Measurements from ENCODE around the gene INHA. TPM values are rescaled to one million over a fixed set of nuclear protein-coding genes. Genes with fewer than 3 reads are reported as not detected.

INHA gene
- total RNA-seq, 2 donors from 2014 or later: not detected

DNA sequence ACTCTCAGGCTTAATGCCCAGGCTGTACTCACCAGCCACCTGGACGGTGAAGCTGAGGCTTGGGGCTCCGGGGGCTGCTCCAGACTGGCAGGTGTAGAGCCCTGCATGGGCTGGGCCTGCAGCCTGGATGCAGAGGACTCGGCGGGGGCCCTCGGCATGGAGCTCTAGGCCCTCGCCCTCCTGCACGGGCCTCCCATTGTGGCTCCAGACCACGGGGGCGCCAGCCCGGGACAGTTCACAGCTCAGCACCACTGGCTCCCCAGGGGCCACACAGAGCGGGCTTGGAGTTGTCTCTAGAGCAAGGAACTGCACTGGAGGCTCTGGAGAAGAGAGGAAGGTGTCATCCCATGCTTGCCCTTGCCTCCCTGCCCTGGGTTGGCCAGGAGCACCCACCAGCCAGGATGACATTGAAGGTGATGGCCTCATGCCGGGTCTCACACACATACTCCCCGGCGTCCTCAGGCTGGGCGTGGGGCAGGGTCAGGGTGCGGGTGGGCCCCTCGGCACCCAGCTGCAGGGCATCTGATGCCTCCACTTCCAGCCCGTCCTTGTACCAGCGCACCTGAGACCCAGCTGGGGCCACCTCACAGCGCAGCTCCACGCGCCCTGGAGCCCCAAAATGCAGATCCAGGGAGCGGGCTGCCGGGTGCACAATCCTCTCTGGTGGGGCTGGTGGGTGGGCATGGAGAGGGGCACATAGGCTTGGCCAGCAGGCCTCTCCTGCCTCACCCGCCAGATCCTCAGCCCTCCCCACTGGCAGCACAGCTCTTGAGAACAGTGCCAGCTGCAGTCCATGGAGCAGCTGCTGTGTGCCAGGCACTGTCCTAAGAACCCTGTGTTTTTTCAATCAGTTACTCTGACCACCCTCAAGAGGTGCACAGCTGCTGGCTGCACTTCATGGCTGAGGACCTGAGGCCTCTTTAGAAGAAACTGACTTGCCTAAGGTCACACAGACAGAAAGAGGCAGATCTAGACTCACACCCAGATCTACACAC, 14.0 kb upstream of the INHA start:
- Mint-ChIP-seq H3K4me3 (no peak overlapping the region), H3K27me3 (peaks cover 46% of the 10 kb centered on the region), H3K27ac (no peak overlapping the region), H3K4me1 (no peaks in the 10 kb centered on the region), H3K36me3 (ENCODE audit: low read depth) (no peaks in the 10 kb centered on the region)
- no peaks in the 10 kb centered on the region for H3K9me3 ChIP-seq (ENCODE audit: control insufficient read depth, low read length, poor library complexity, severe bottlenecking)
- ATAC-seq (no peak), DNase-seq (no peak)

DNA sequence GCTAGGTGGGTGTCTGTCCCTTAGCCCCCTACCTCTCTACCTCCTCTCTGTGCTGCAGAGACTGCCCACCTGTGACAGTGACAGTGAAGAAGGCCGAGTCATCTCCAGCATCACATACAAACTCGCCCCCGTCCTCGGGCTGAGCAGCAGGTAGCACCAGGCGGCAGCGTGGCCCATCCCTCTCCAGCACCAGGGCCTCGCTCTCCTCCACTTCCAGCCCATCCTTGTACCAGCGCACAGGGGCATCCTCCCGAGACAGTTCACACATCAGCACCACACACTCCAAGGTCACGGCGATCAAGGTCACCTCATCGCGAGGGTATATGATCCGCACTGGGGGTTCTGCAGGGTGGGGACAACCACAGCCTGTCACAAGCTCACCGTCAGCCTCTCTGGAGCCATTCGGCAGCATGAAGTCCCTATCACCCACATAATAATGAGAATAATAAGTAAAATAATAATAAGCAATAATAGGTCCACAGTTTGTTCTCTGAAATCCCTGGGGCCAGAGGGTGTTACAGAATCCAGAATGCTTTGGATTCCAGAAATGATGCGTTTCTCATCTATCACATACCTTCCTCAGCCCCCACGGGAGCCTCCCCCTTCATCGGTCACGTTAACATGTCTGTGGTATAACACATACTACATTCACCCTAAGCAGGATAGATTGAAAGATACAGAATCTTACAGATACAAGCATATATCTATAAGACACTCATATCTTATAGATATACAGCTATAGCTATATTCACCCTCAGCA, 12.8 kb upstream of the INHA start:
- no peak for DNase-seq
- Mint-ChIP-seq H3K4me3 (no peak overlapping the region), H3K27me3 (peaks cover 46% of the 10 kb centered on the region), H3K27ac (no peak overlapping the region), H3K4me1 (no peaks in the 10 kb centered on the region), H3K36me3 (ENCODE audit: low read depth) (no peaks in the 10 kb centered on the region)
- ATAC-seq: no peak
- no peaks in the 10 kb centered on the region for H3K9me3 ChIP-seq (ENCODE audit: control insufficient read depth, low read length, poor library complexity, severe bottlenecking)

DNA sequence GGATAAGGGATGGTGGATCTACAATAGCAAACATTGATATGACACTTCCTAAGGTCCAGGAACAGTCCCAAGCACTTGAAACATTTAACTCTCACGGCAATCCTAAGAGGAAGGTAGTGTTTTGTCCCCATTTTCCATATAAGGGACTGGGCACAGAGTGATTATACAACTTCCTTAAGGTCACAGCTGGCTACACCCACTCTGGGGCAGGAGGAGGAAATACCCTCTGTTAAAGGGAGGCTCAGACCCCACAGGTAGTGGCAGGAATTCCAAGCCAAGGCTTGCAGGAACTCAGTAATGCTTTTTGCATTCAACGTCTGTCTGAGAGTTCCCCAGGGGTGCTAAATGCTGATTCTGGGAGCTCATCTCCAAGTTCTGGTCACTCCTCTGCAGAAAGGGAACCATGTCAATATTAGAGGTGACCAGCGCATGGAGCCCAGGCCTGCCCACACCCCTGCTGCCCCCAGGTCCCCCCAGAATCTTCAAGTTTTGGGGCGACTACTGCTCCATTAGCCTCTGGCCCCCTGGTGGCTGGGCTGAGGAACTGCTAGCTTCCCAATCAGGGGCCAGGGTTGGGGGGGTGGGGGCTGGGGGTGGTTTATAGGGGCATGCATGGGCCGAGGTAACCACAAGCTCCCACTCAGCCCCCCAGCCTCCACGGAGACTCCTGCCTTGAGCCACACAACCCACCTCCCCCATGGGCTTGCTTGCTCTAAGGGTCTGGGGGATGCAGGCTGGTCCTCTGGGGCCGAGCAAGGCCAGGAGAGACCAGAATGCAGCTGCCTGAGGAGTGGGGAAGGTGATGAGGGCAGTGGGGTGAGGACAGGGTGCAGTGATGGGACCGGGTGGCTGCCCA, 11.8 kb upstream of the INHA start:
- DNase-seq (no peak), ATAC-seq (peak; percentile 71)
- Mint-ChIP-seq H3K4me3 (no peak overlapping the region), H3K4me1 (no peaks in the 10 kb centered on the region), H3K36me3 (ENCODE audit: low read depth) (no peaks in the 10 kb centered on the region), H3K27me3 (peaks cover 42% of the 10 kb centered on the region), H3K27ac (no peak overlapping the region)
- H3K9me3 ChIP-seq (ENCODE audit: control insufficient read depth, low read length, poor library complexity, severe bottlenecking): no peaks in the 10 kb centered on the region

DNA sequence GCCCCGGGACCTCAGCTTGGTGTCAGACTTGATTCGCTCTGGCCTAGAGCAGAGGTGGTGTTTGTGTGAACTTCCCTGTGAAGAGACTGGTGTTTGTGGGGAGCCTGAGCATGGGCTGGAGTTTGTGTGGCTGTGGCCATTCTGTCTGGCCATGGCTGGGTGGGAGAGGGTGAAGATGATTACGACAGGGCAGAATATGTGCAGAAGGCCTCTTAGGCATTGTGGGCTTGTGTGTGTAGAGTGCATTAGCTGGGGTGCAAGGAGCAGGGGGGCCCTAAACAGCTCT, 11.3 kb upstream of the INHA start:
- no peaks in the 10 kb centered on the region for H3K9me3 ChIP-seq (ENCODE audit: control insufficient read depth, low read length, poor library complexity, severe bottlenecking)
- Mint-ChIP-seq H3K4me1 (no peaks in the 10 kb centered on the region), H3K27me3 (peaks cover 43% of the 10 kb centered on the region), H3K27ac (no peak overlapping the region), H3K4me3 (no peak overlapping the region), H3K36me3 (ENCODE audit: low read depth) (no peaks in the 10 kb centered on the region)
- DNase-seq (no peak), ATAC-seq (no peak)

DNA sequence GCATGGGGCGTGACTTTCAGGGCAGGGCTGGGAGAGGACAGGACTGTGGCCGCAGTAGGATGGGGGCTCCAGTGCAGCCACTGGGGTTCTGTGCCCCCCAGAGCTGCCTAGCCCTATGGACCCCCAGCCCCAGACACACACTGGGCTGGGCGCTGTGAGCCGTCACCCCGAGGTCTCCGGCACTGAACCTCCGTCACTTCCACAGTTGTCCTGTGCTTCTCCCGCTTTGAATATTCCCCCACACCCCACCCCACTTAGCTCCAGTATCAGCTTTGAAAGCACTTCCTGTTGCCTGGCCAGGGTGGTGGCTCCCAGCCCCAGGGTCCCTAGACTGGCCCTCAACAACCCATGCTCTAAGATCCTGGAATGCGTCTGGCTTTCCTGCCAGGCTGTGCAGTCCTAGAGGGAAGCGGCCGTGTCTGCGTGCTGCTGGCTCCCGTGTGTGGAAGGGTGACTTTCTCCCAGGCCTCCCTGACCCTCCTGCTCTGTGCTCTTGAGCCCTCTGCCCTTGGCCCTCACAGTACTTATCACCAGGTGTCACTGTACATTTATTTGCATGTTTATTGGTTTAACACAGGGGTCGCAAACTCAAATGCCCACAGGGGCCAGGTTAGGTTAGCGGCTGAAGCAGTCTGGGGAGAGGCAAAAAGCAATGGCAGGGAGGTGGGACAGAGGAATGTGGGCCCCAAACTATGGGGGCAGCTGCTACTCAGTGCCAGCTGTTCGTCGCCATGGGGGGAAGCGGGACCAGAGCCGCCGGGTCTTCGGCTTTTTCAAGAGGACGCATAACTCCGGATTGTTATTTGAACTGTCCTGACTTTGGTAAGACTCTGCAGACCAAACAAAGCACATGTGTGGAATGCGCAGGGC, 10.7 kb upstream of the INHA start:
- no peaks in the 10 kb centered on the region for H3K4me1 Mint-ChIP-seq
- no peak for DNase-seq
- ATAC-seq: no peak

DNA sequence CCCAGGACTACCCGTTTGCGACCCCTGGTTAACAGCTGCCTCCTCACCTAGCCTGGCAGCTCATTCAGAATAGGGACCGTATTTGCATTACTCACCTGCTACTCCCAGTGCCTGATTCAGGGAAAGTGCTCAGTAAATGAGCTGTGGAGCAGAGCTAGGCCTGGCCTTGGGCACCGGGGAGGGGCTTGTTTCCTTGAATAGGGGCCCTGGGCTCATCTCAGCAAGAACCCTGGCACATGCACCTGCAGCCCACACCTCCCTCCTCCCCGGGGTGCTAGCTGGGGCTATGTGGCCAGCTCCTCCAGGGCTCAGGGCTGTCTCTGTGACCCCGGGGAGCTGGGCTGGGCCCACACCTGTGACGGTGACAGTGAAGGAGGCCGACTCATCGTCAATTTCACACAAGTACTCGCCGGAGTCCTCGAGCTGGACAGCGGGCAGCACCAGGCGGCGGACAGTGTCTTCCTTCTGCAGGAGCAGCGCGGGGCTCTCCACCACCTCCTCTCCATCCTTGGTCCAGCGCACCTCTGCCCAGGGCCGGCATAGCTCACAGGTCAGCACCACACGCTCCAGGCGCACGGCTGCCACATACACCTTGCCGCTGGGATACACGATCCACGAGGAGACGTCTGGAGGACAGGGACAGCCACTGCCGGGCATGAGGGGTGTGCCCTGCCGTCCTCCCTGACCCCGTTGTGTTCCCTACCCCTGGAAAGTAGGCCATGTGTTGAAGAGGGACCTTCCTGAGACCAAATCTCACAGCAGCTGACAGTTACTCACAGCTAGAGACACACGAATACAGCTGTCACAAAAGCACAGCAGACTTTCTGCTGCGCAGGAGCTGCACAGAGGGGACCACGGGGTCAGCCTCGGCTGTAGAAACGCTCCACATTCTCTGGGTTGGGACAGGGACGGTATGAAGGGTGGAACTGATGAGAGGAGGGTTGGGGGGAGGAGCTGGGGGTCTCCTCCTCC, 9.8 kb upstream of the INHA start:
- H3K27ac Mint-ChIP-seq: no peak overlapping the region
- H3K4me1 Mint-ChIP-seq: no peaks in the 10 kb centered on the region
- ATAC-seq (no peak), DNase-seq (no peak)
- H3K36me3 Mint-ChIP-seq (ENCODE audit: low read depth): no peaks in the 10 kb centered on the region
- H3K27me3 Mint-ChIP-seq: peaks cover 51% of the 10 kb centered on the region
- H3K9me3 ChIP-seq (ENCODE audit: control insufficient read depth, low read length, poor library complexity, severe bottlenecking): no peaks in the 10 kb centered on the region
- H3K4me3 Mint-ChIP-seq: no peak overlapping the region

More for the DNA sequence above, 10.7 kb upstream of the INHA start:
- Mint-ChIP-seq H3K27ac (no peak overlapping the region), H3K4me3 (no peak overlapping the region), H3K27me3 (peaks cover 49% of the 10 kb centered on the region), H3K36me3 (ENCODE audit: low read depth) (no peaks in the 10 kb centered on the region)
- H3K9me3 ChIP-seq (ENCODE audit: control insufficient read depth, low read length, poor library complexity, severe bottlenecking): no peaks in the 10 kb centered on the region

DNA sequence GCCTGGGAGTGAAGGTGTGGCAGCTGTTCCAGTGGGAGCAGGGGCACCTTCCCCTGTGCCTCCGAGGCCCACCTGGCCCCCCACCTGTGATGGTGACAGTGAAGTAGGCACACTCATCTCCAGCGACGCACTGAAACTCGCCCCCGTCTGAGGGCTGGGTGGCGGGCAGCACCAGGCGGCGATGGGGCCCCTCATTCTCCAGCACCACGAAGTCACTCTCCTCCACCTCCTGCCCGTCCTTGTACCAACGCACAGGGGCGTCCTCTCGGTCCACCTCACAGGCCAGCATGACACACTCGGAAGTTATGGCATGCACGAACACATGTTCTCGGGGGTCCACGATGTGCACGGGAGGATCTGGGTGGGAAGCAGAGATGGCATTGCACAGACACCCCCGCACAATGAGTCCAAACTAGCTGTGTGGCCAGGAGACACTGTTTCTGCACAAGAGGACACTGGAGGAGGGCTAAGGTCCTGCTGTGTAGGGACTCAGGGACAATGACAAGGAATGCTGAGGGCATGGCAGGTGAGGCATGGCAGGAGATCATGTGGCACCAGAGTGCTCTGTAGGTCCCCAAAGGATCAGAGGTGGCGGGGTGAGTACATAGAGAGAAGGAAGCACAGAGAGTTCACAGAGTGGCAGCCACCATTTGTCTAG, 8.7 kb upstream of the INHA start:
- Mint-ChIP-seq H3K4me3 (no peak overlapping the region), H3K27me3 (peaks cover 58% of the 10 kb centered on the region), H3K4me1 (no peaks in the 10 kb centered on the region), H3K36me3 (ENCODE audit: low read depth) (no peaks in the 10 kb centered on the region), H3K27ac (no peak overlapping the region)
- DNase-seq (no peak), ATAC-seq (no peak)
- H3K9me3 ChIP-seq (ENCODE audit: control insufficient read depth, low read length, poor library complexity, severe bottlenecking): no peaks in the 10 kb centered on the region

DNA sequence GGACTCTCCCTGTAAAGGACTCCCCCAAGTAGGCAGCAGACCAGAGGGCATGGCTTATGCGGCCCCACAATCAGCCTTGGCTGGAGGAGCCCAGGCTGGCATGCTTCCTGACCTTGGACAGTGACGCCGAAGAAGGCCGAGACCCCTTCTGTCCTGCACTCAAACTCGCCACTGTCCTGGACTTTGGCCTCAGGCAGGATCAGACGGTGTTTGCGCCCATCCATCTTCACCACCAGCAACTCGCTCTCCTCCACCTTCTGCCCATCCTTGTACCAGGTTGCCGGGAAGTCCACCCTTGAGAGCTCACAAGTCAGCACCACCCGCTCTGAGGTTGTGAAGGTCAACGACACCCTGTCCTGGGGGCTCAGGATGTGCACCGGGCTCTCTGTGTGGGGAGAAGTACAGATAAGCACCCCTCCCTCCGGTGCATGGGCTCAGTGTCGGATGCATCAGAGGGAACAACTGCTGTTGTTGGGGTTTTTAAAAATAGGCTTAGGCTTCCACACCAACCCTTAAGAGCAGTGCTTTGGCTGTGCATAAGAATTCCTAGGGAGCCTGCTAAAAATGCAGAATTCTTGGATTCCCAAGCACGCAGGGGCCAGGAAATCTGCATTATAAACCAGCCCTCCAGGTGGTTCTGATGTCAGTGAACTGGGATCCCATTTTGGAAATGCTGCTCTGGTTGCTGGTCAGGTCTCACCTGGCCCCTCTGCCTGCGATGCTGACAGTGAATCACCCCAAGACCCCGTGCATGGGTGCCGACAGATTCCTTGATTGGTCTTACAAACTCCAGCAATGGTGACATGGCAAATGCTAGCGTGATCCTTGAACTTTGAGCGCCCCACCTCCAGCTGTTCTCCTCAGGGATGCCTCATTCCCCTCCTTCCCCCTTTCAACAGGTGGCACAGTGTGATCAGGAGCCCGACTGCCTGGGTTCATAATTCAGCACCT, 6.7 kb upstream of the INHA start:
- H3K27ac Mint-ChIP-seq: no peak overlapping the region
- DNase-seq (no peak), ATAC-seq (no peak)
- H3K36me3 Mint-ChIP-seq (ENCODE audit: low read depth): peaks cover 3% of the 10 kb centered on the region
- no peaks in the 10 kb centered on the region for H3K9me3 ChIP-seq (ENCODE audit: control insufficient read depth, low read length, poor library complexity, severe bottlenecking)
- H3K27me3 Mint-ChIP-seq: peaks cover 68% of the 10 kb centered on the region
- no peak overlapping the region for H3K4me3 Mint-ChIP-seq
- no peaks in the 10 kb centered on the region for H3K4me1 Mint-ChIP-seq

DNA sequence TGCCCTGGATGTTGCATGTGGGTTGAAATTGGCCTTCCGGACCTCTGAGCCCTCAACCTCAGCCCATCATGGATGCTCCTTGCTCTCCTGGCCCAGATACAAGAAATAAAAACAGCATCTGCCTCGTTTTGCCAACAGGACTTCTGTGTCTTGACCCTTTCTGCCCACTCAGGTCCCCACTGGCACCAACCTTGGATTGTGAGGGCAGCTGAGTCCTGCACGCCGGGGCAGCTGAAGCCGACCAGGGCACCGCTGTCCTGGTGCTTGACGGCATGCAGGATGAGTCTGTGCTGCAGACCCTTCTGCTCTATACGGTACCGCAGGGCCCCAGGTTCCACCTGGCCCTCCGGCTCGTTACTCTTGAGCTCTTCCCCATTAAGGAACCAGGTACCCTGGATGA, 5.5 kb upstream of the INHA start:
- DNase-seq: no peak
- no peaks in the 10 kb centered on the region for H3K9me3 ChIP-seq (ENCODE audit: control insufficient read depth, low read length, poor library complexity, severe bottlenecking)
- no peaks in the 10 kb centered on the region for H3K4me1 Mint-ChIP-seq
- H3K27me3 Mint-ChIP-seq: peaks cover 70% of the 10 kb centered on the region
- H3K36me3 Mint-ChIP-seq (ENCODE audit: low read depth): peaks cover 3% of the 10 kb centered on the region
- H3K4me3 Mint-ChIP-seq: no peak overlapping the region
- no peak for ATAC-seq
- H3K27ac Mint-ChIP-seq: no peak overlapping the region

DNA sequence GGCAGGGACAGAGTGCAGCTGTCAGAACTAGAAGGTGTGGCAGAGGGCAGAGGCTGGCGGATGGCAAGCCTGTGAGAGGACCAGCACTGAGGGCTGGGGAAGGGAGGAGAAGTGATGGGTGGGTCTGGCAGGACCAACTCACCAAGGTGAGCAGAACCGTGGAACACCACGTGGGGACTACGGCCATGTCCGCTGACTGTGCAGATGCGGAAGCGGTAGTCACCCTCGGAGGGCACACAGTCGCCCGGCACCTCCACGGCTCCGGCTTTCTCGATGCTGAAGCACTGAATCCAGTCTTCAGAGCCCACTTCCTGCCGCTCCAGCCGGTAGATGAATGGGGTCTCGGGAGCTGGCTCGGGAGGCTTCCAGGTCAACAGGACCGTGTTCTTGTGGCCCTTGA, 5.0 kb upstream of the INHA start:
- H3K4me3 Mint-ChIP-seq: no peak overlapping the region
- DNase-seq (no peak), ATAC-seq (no peak)
- peaks cover 71% of the 10 kb centered on the region for H3K27me3 Mint-ChIP-seq
- H3K36me3 Mint-ChIP-seq (ENCODE audit: low read depth): peaks cover 3% of the 10 kb centered on the region
- no peaks in the 10 kb centered on the region for H3K9me3 ChIP-seq (ENCODE audit: control insufficient read depth, low read length, poor library complexity, severe bottlenecking)
- no peak overlapping the region for H3K27ac Mint-ChIP-seq
- H3K4me1 Mint-ChIP-seq: no peaks in the 10 kb centered on the region

All from T-helper 17 cell (primary cell).